ENCODE measurements around the gene MACO1. TPM values are rescaled to one million over a fixed set of nuclear protein-coding genes. Genes with fewer than 3 reads are reported as not detected.

The MACO1 gene
- total RNA-seq, 1 donor from 2014 or later: 39.4 TPM

DNA sequence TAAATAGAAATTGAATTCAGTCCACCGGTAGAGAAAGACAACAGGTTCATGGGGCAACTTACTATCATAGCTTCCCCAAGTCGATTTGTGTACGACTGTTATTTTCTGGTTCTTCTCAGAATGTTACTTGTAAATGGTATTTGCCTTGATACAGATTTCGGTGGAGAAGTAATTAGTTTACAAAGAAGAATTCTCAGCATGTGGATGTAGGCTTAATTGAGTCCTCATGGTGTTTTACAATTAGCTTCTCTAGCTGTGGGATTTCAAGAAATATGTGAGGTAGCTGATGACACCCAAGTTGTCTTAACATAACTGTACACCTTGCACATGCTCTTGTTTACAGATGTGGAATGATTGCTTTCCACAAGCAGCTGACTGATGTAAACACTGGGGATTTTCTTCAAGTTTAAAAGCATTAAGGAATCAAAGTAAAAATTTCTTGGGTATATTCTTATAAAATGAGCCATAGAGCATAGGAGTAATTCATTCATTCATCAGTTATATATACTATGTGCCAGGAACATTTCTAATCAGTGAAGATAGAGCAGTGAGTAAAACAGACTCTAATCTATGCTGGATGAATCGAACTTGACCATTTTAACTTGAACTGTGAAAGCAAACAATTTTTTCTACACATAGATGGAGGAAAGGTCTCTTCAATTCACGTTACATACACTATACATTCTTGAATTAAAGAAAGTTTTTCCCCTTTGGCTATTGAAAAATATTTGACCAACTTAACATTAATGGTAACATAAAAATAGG lies 1.4 kb downstream of the MACO1 start:
- TF ChIP-seq, protein P1, sequence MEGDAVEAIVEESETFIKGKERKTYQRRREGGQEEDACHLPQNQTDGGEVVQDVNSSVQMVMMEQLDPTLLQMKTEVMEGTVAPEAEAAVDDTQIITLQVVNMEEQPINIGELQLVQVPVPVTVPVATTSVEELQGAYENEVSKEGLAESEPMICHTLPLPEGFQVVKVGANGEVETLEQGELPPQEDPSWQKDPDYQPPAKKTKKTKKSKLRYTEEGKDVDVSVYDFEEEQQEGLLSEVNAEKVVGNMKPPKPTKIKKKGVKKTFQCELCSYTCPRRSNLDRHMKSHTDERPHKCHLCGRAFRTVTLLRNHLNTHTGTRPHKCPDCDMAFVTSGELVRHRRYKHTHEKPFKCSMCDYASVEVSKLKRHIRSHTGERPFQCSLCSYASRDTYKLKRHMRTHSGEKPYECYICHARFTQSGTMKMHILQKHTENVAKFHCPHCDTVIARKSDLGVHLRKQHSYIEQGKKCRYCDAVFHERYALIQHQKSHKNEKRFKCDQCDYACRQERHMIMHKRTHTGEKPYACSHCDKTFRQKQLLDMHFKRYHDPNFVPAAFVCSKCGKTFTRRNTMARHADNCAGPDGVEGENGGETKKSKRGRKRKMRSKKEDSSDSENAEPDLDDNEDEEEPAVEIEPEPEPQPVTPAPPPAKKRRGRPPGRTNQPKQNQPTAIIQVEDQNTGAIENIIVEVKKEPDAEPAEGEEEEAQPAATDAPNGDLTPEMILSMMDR (IDR thresholded peaks at IDR 0.05): no peak
- H3K27ac Mint-ChIP-seq (ENCODE audit: unreplicated experiment): peak overlapping the region; percentile 85
- H3K4me3 Mint-ChIP-seq (ENCODE audit: unreplicated experiment): peak overlapping the region; percentile 88
- no peaks in the 10 kb centered on the region for H3K9me3 Mint-ChIP-seq (ENCODE audit: low read depth)
- H3K4me1 Mint-ChIP-seq (ENCODE audit: low read depth): peaks cover 64% of the 10 kb centered on the region
- H3K27me3 Mint-ChIP-seq (ENCODE audit: low read depth): no peaks in the 10 kb centered on the region
- DNase-seq (ENCODE audit: low spot score): no peak
- no peaks in the 10 kb centered on the region for H3K36me3 Mint-ChIP-seq (ENCODE audit: low read depth)

DNA sequence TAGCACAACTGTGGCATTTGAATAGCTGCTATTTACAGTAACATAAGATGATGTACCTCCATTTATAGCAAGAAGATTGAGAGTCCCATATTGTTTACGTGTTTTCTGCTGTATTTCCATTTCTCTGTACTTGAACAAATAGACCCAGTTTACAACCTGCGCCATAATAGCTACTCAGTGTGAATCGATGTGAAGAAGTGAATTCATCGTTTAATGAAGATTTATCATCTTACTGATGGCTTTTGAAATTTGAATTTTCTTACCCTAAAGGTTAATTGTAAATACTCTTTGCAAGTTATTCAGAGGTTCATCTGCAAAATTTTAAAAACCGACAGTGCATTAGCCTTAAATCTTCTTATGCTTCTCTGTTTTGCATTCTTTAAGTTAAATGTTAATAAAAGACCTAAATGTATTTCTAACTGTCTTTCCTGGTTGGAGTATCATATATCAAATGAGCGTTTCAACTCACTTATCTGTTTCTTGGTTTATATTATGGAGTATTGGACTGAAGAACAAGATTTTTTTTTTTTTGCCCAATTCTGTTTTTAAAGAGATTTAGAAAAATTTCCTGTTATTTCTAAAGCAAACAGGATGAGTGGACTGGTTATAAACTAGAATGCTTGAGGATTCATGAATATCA lies 2.2 kb downstream of the MACO1 start:
- peak overlapping the region; percentile 6 for H3K27ac Mint-ChIP-seq (ENCODE audit: unreplicated experiment)
- peaks cover 64% of the 10 kb centered on the region for H3K4me1 Mint-ChIP-seq (ENCODE audit: low read depth)
- H3K27me3 Mint-ChIP-seq (ENCODE audit: low read depth): no peaks in the 10 kb centered on the region
- TF ChIP-seq, protein P1 (IDR thresholded peaks at IDR 0.05): no peak
- no peak for DNase-seq (ENCODE audit: low spot score)
- H3K9me3 Mint-ChIP-seq (ENCODE audit: low read depth): no peaks in the 10 kb centered on the region
- H3K36me3 Mint-ChIP-seq (ENCODE audit: low read depth): no peaks in the 10 kb centered on the region
- peak overlapping the region; percentile 88 for H3K4me3 Mint-ChIP-seq (ENCODE audit: unreplicated experiment)

DNA sequence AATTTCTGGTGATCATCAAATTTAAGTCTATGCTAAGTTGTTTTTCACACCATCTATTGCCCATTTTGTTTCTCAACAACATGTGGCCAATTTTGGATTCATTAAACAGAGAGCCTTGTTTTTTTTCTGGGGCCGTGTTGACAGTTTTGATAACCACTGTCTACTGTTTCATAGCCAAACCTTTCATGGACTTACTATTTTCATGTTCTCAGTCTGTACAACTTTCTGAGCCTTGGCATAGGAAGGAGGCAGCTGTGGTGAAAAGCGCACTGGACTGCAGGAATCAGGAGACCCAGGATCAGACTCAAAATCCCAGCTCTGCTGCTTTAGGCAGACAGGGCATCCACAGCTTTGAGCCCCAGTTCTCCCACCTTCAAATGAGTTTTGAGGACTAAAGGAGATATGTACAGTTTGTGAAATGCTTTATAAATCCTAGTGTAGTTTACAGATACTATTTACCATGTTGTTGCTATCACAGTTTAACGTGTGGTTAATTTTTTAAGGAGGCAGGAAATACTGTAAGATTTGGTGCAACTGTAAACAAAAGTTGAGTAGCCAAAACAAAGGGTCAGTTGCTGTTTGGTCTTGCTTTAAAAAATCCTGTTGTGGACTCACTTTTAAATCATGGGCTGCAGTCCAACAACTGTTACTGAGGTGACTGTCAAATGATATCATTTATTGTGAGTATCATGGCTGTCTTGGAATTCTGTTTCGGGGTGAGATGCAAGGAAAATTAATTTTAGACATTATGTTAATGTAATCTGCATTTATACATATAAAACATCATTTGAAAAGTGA lies 2.9 kb downstream of the MACO1 start:
- TF ChIP-seq, protein P1 (IDR thresholded peaks at IDR 0.05): no peak
- H3K27me3 Mint-ChIP-seq (ENCODE audit: low read depth): no peaks in the 10 kb centered on the region
- no peak for DNase-seq (ENCODE audit: low spot score)
- no peaks in the 10 kb centered on the region for H3K36me3 Mint-ChIP-seq (ENCODE audit: low read depth)
- H3K9me3 Mint-ChIP-seq (ENCODE audit: low read depth): no peaks in the 10 kb centered on the region
- H3K4me3 Mint-ChIP-seq (ENCODE audit: unreplicated experiment): no peak overlapping the region
- H3K4me1 Mint-ChIP-seq (ENCODE audit: low read depth): peaks cover 63% of the 10 kb centered on the region
- H3K27ac Mint-ChIP-seq (ENCODE audit: unreplicated experiment): peak overlapping the region; percentile 49

DNA sequence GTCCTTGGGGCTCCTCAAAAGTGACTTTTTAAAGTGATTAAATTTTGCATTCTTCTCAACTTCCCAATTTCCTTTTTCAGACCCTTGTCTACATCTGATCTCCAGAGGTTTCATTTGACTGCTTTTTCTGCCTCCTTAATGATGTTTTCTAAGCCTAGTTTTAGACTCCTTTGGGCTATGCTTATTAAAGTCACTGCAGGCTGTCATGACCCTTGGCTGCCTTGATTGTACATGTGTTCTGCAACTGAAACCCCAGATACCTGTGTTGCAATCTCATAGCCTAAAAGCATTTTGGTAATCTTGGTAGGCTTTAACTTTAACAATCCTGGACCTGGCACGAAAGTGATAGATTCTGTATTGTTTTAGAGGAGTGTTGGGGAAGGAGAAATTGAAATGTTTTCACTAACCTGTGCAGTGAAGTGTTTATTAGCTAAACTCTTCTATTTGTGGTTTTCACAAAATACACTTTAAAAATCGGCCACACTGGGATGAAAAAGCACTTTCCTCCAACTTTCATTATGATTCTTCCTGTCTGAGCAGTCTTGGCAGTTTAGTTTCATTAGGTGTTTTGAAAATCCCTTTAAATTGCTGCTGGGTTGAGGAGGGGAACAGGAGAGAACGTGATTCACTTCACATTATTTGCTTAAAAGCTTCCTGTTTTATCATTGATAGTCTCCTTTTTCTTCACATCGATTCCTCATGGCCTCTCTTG lies 4.9 kb downstream of the MACO1 start:
- DNase-seq (ENCODE audit: low spot score): no peak
- H3K27me3 Mint-ChIP-seq (ENCODE audit: low read depth): no peaks in the 10 kb centered on the region
- H3K9me3 Mint-ChIP-seq (ENCODE audit: low read depth): no peaks in the 10 kb centered on the region
- H3K4me1 Mint-ChIP-seq (ENCODE audit: low read depth): peaks cover 54% of the 10 kb centered on the region
- no peak overlapping the region for H3K4me3 Mint-ChIP-seq (ENCODE audit: unreplicated experiment)
- peak overlapping the region; percentile 62 for H3K27ac Mint-ChIP-seq (ENCODE audit: unreplicated experiment)
- no peaks in the 10 kb centered on the region for H3K36me3 Mint-ChIP-seq (ENCODE audit: low read depth)
- TF ChIP-seq, protein P1 (IDR thresholded peaks at IDR 0.05): no peak

Data from chondrocyte (in vitro differentiated cells).